NK-92 (cell line): ENCODE data around the gene PCDHB1.
"Not testable (repeated sequence)": the region's sequence is repeated elsewhere in the genome, so short reads cannot be mapped to it uniquely, and the experiment has no call there.

ENCODE experiments used
- DNase-seq: peaks from one replicate; lab custom pipeline; 2025; ENCODE audit not compliant: unreplicated experiment; lab: John Stamatoyannopoulos, UW

Gene PCDHB1

GRCh38 chr5:141051521-141051866, 320 bp downstream of the PCDHB1 start:
- no peak for DNase-seq

DNA sequence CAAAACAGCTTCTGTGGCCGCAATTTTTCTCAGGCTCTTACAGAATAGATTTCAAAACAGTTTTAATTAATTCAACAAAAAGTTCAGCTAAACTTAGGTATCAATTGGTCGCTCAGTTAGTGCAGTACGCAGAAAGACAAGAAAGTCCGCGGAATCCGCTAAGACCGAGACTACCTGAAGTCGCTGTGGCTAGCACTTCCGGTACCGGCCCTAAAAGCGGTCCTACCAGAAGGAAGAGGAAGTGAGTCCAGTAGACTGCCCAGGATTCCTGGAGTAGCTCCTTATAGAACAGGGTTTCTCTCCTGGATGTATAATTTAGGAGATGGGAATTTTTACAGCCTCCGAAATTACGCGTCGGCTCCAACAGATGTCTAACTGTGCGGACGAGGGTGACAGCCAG, 26.7 kb downstream of the PCDHB1 start:
- DNase-seq: no peak

GRCh38 chr5:141082228-141082627, 31.1 kb downstream of the PCDHB1 start:
- no peak for DNase-seq

- no peak for DNase-seq
These were observed 33.4 kb downstream of the PCDHB1 start for GRCh38 chr5:141084487-141084989.

DNA sequence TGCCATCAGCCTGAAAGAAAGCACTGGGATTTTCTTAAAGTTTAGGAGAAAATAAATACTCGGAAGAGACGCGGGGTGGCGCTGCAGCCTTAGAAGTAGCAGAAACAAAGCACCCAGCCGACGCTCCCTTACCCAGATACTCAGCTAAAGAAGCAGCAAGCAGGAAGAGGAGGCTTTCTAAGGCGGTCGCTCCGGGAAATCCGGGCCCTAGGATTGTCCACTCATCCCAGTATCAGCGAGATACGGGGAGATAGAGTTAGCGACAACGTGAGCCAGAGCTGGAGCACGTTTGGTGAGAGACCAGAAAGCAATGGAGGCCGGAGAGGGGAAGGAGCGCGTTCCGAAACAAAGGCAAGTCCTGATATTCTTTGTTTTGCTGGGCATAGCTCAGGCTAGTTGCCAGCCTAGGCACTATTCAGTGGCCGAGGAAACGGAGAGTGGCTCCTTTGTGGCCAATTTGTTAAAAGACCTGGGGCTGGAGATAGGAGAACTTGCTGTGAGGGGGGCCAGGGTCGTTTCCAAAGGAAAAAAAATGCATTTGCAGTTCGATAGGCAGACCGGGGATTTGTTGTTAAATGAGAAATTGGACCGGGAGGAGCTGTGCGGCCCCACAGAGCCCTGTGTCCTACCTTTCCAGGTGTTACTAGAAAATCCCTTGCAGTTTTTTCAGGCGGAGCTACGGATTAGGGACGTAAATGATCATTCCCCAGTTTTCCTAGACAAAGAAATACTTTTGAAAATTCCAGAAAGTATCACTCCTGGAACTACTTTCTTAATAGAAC, 43.5 kb downstream of the PCDHB1 start, which contains the start of gene PCDHB2:
TSS of gene PCDHB2 (plus strand) at position 135 of the 782 bp plus-strand sequence. CDS start at position 311, 176 bp downstream.
- DNase-seq: no peak

DNA sequence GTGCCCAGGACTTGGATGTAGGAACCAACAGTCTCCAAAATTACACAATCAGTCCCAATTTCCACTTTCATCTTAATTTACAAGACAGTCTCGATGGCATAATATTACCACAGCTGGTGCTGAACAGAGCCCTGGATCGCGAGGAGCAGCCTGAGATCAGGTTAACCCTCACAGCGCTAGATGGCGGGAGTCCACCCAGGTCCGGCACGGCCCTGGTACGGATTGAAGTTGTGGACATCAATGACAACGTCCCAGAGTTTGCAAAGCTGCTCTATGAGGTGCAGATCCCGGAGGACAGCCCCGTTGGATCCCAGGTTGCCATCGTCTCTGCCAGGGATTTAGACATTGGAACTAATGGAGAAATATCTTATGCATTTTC, 44.1 kb downstream of the PCDHB1 start:
- DNase-seq: no peak

GRCh38 chr5:141096181-141096580, 45.0 kb downstream of the PCDHB1 start:
- not testable (repeated sequence) for DNase-seq

DNA sequence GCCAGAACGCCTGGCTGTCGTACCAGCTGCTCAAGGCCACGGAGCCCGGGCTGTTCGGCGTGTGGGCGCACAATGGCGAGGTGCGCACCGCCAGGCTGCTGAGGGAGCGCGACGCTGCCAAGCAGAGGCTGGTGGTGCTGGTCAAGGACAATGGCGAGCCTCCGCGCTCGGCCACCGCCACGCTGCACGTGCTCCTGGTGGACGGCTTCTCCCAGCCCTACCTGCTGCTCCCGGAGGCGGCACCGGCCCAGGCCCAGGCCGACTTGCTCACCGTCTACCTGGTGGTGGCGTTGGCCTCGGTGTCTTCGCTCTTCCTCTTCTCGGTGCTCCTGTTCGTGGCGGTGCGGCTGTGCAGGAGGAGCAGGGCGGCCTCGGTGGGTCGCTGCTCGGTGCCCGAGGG, 45.4 kb downstream of the PCDHB1 start:
- DNase-seq: not testable (repeated sequence)

DNA sequence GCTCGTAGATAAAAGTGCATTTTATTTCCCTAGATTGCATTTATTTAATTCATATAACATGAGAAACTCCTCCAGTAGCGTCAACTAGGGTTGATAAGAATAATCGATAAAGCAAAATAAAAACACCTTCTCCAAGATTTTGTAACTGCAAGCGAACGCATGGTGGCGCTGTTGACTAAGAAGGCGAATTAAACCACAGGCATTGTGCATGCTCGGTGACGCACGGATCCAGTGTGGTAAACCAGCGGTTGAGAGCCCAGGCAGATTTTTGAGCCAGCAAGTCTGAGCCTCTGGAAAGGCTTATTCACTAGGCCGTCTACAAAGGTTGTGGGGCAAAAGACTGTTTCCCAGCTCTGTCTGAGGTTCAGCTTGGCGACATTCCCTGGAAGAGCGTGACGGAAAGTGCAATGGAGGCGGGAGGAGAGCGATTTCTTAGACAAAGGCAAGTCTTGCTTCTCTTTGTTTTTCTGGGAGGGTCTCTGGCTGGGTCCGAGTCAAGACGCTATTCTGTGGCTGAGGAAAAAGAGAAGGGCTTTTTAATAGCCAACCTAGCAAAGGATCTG, 49.1 kb downstream of the PCDHB1 start, which contains the start of gene PCDHB3:
TSS of gene PCDHB3 (plus strand) at position 231 of the 563 bp plus-strand sequence. CDS start at position 408, 177 bp downstream.
- DNase-seq: peak; percentile 2

GRCh38 chr5:141101059-141101458, 49.9 kb downstream of the PCDHB1 start:
- DNase-seq: no peak

- DNase-seq: not testable (repeated sequence)
These were observed 50.9 kb downstream of the PCDHB1 start for GRCh38 chr5:141102070-141102469.

DNA sequence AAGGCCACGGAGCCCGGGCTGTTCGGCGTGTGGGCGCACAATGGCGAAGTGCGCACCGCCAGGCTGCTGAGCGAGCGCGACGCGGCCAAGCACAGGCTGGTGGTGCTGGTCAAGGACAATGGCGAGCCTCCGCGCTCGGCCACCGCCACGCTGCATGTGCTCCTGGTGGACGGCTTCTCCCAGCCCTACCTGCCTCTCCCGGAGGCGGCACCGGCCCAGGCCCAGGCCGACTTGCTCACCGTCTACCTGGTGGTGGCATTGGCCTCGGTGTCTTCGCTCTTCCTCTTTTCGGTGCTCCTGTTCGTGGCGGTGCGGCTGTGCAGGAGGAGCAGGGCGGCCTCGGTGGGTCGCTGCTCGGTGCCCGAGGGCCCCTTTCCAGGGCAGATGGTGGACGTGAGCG, 51.3 kb downstream of the PCDHB1 start:
- not testable (repeated sequence) for DNase-seq

DNA sequence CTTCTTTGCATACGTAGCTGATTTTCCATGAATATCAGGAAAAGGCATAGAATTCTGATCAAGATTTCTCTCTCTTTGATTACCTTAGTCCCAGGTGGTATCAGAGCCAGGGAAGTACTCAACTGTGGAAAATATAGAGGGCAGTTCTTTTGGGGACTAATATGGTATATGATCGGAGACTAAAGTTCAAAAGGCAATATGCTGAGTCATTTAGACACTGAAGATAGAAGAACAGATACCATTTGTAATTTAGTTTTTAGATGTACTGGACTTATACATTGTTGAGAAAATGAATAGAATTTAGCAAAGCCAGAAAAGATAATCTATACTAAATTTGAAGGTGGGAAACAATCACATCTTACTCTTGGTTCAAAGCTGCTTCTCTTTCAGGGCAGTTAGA, 54.2 kb downstream of the PCDHB1 start:
- no peak for DNase-seq
